WTC11 (cell line): ENCODE measurements around the gene UGT1A4. TPM values are rescaled to one million over a fixed set of nuclear protein-coding genes. Genes with fewer than 3 reads are reported as not detected.

ENCODE experiments used
- ATAC-seq: fragments of 200-7000 bp; cut with Tn5 transposase; 2 replicates; pipeline ENCODE4 v1.10.0; 2021; ENCODE audit warnings: mild to moderate bottlenecking, moderate library complexity
- CTCF ChIA-PET: fragments of 300-600 bp; sonication (Branson Sonifier 250); formaldehyde crosslinking; loops from one replicate; lab custom pipeline; 2021; ENCODE audit warnings: antibody characterized with exemption; lab: Charles Lee
- POLR2A ChIA-PET: fragments of 350-600 bp; sonication (Branson Sonifier 250); formaldehyde crosslinking; loops from one replicate; lab custom pipeline; 2021; ENCODE audit warnings: antibody characterized with exemption; lab: Charles Lee
- DNase-seq: peaks from one replicate; pipeline ENCODE4 v3.0.0; 2021; ENCODE audit warnings: low spot score
- H3K27ac Mint-ChIP-seq: 2 replicates; pipeline ENCODE4 v1.8.0; 2021; ENCODE audit warnings: mixed read lengths
- H3K27me3 Mint-ChIP-seq: 2 replicates; pipeline ENCODE4 v1.8.0; 2021; ENCODE audit warnings: low read depth, mild to moderate bottlenecking, moderate library complexity, mixed read lengths
- H3K36me3 Mint-ChIP-seq: 2 replicates; pipeline ENCODE4 v1.8.0; 2021; ENCODE audit warnings: mixed read lengths
- H3K4me1 Mint-ChIP-seq: 2 replicates; pipeline ENCODE4 v1.8.0; 2022; ENCODE audit warnings: mixed read lengths
- H3K4me3 Mint-ChIP-seq: 2 replicates; pipeline ENCODE4 v1.8.0; 2021; ENCODE audit warnings: mild to moderate bottlenecking, moderate library complexity, mixed read lengths
- H3K9me3 Mint-ChIP-seq: 2 replicates; pipeline ENCODE4 v1.8.0; 2021; ENCODE audit warnings: mixed read lengths
- AR ChIP-seq: fragments of 250-450 bp; sonication (Bioruptor Pico); IDR thresholded peaks from 2 replicates; pipeline ENCODE4 v1.9.0; 2021; ENCODE audit warnings: mild to moderate bottlenecking
- ETV6 ChIP-seq: sonication (generic); formaldehyde crosslinking; IDR thresholded peaks from 2 replicates; pipeline ENCODE4 v1.8.1; 2022; ENCODE audit warnings: mild to moderate bottlenecking, missing genetic modification reagents
- FOXP1 ChIP-seq: sonication (generic); formaldehyde crosslinking; IDR thresholded peaks from 2 replicates; pipeline ENCODE4 v1.8.0; 2022; ENCODE audit warnings: missing genetic modification reagents, mild to moderate bottlenecking, moderate library complexity, borderline replicate concordance
- FOXP4 ChIP-seq: sonication (generic); formaldehyde crosslinking; IDR thresholded peaks from 2 replicates; pipeline ENCODE4 v1.8.0; 2022; ENCODE audit warnings: mild to moderate bottlenecking, missing genetic modification reagents
- MAX ChIP-seq: sonication (generic); formaldehyde crosslinking; IDR thresholded peaks from 2 replicates; pipeline ENCODE4 v1.8.0; 2022; ENCODE audit warnings: mild to moderate bottlenecking, missing genetic modification reagents
- ZBTB21 ChIP-seq: sonication (generic); formaldehyde crosslinking; IDR thresholded peaks from 2 replicates; pipeline ENCODE4 v1.8.1; 2023; ENCODE audit warnings: mild to moderate bottlenecking, missing genetic modification reagents, borderline replicate concordance
- ZNF281 ChIP-seq: sonication (generic); formaldehyde crosslinking; IDR thresholded peaks from 2 replicates; pipeline ENCODE4 v1.8.0; 2023; ENCODE audit warnings: mild to moderate bottlenecking, missing genetic modification reagents
- ZNF425 ChIP-seq: fragments of 250-450 bp; sonication (Bioruptor Pico); conservative IDR thresholded peaks from 2 replicates; pipeline ENCODE4 v1.9.0; 2021; ENCODE audit warnings: mild to moderate bottlenecking
- total RNA-seq: library from RNA; stranded (reverse); gene quantifications from 3 replicates; pipeline ENCODE4 v1.2.3, GENCODE V29; 2021
- TF ChIP-seq, protein P1 (sequence below): sonication (generic); formaldehyde crosslinking; IDR thresholded peaks from 2 replicates; pipeline ENCODE4 v1.8.1; 2023; ENCODE audit warnings: mild to moderate bottlenecking, missing genetic modification reagents

The UGT1A4 gene
- total RNA-seq, 1 experiment from 2014 or later, result 0.22 TPM

DNA sequence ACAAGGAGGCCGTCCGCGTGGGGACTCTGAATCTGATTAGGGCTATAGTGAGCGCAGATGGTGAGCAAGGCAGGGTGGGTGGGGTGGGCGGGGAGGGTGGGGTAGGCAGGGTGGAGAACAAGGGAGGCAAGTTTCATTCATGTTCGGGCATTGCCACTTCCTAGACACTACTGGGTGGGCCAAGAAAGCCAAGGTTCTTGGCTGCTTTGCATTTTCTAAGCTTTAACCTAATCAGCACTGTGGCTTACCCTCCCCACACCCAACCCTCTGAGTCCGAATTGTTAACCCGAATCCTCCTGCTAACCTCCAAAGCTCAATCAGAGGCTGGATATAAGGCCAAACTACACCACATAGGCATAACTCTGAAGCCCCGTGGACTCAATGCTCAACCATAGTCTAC, 77.7 kb downstream of the UGT1A4 start:
- DNase-seq (no peak), ATAC-seq (no peak)
- Mint-ChIP-seq H3K9me3 (peaks cover 6% of the 10 kb centered on the region), H3K4me1 (no peaks in the 10 kb centered on the region), H3K27ac (no peak overlapping the region), H3K27me3 (no peaks in the 10 kb centered on the region; the same call in 1 of the 2 replicates), H3K36me3 (no peaks in the 10 kb centered on the region), H3K4me3 (no peak overlapping the region)
- POLR2A ChIA-PET, result no interaction called here
- CTCF ChIA-PET, result interaction anchor here (1.2 kb wide), 1 partner anchor 353 kb away, joined by 4 read pairs; no protein-coding TSS in a partner anchor
- TF ChIP-seq FOXP1 (CRISPR knock-in tag), result no peak

GRCh38 chr2:233798335-233799086, 80.0 kb downstream of the UGT1A4 start:
- H3K4me3 Mint-ChIP-seq, result no peak overlapping the region
- H3K27ac Mint-ChIP-seq, result no peak overlapping the region
- no peaks in the 10 kb centered on the region; the same call in 1 of the 2 replicates for H3K27me3 Mint-ChIP-seq
- peaks cover 6% of the 10 kb centered on the region for H3K9me3 Mint-ChIP-seq
- ChIA-PET CTCF (no interaction called here), POLR2A (no interaction called here)
- H3K36me3 Mint-ChIP-seq, result no peaks in the 10 kb centered on the region
- no peak for ATAC-seq
- DNase-seq, result no peak
- TF ChIP-seq ZBTB21, result no peak
- TF ChIP-seq FOXP4 (CRISPR knock-in tag), result no peak
- TF ChIP-seq, protein P1, sequence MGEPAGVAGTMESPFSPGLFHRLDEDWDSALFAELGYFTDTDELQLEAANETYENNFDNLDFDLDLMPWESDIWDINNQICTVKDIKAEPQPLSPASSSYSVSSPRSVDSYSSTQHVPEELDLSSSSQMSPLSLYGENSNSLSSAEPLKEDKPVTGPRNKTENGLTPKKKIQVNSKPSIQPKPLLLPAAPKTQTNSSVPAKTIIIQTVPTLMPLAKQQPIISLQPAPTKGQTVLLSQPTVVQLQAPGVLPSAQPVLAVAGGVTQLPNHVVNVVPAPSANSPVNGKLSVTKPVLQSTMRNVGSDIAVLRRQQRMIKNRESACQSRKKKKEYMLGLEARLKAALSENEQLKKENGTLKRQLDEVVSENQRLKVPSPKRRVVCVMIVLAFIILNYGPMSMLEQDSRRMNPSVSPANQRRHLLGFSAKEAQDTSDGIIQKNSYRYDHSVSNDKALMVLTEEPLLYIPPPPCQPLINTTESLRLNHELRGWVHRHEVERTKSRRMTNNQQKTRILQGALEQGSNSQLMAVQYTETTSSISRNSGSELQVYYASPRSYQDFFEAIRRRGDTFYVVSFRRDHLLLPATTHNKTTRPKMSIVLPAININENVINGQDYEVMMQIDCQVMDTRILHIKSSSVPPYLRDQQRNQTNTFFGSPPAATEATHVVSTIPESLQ (CRISPR knock-in tag), result no peak
- TF ChIP-seq AR (CRISPR knock-in tag), result no peak
- no peak for TF ChIP-seq MAX
- no peak for TF ChIP-seq ETV6 (CRISPR knock-in tag)
- TF ChIP-seq ZNF281 (CRISPR knock-in tag), result no peak
- TF ChIP-seq ZNF425 (CRISPR knock-in tag), result no peak
- H3K4me1 Mint-ChIP-seq, result no peaks in the 10 kb centered on the region
